IPS-15b (cell line): ENCODE results near the gene MCTP1.

ENCODE experiments used
- H3K27me3 ChIP-seq: one replicate; pipeline ENCODE4 v1.6.1; 2013; ENCODE audit warnings: low read length; ENCODE audit not compliant: control insufficient read depth, insufficient read depth
- H3K36me3 ChIP-seq: one replicate; pipeline ENCODE4 v1.6.1; 2013; ENCODE audit warnings: low read length; ENCODE audit not compliant: control insufficient read depth, insufficient read depth
- H3K4me1 ChIP-seq: one replicate; pipeline ENCODE4 v1.6.1; 2013; ENCODE audit warnings: mild to moderate bottlenecking, low read length; ENCODE audit not compliant: control insufficient read depth, insufficient read depth
- H3K4me3 ChIP-seq: one replicate; pipeline ENCODE4 v1.5.1; 2013; ENCODE audit warnings: low read depth, low read length
- H3K9ac ChIP-seq: one replicate; pipeline ENCODE4 v1.6.1; 2013; ENCODE audit warnings: low read depth, mild to moderate bottlenecking, low read length
- H3K9me3 ChIP-seq: one replicate; pipeline ENCODE4 v1.6.1; 2013; ENCODE audit warnings: mild to moderate bottlenecking, low read length; ENCODE audit not compliant: control insufficient read depth, insufficient read depth

The MCTP1 gene

DNA sequence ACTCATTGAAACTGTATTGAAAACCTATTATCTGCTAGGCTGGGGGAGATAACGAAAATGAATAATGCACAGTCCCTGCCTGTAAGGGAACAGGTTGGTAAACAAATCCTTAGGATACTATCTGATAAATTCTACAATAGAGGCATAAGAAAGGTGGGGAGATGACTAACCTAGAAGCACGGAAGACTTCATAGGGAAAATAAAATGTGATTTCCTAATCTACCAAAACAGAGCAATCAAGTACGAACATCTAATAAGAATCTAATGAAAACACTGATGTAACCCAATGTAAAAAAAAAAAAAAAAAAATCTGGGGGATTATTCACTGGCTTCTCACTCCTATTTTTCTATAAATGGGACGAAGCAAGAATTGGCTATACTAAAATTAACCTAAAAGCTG, 542.0 kb downstream of the MCTP1 start:
- no peaks in the 10 kb centered on the region for H3K27me3 ChIP-seq
- no peaks in the 10 kb centered on the region for H3K36me3 ChIP-seq

DNA sequence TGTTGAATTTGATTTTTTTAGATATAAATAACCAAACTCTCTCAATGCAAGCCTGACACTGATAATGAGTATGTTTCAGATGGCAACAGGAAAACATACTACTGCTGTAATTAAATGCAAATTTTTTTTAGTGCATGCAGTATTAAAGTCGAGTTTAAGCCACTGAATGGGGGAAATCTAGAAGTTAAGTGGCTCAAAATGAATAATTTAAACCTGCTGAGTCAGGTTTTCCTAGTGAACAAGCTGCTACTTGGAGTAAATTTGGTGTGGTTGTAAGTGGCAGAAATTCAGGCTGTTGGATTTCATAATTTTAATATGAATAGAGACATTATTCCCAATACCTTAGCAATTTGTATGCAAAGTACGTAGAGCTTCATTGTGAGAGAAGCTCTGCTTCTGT, 544.6 kb downstream of the MCTP1 start:
- Histone ChIP-seq H3K9me3 (no peaks in the 10 kb centered on the region), H3K4me3 (no peak overlapping the region), H3K9ac (no peak overlapping the region), H3K27me3 (no peaks in the 10 kb centered on the region), H3K4me1 (peaks cover 10% of the 10 kb centered on the region), H3K36me3 (no peaks in the 10 kb centered on the region)

More for the DNA sequence above, 542.0 kb downstream of the MCTP1 start:
- Histone ChIP-seq H3K9me3 (no peaks in the 10 kb centered on the region), H3K4me3 (no peak overlapping the region), H3K4me1 (peaks cover 10% of the 10 kb centered on the region), H3K9ac (no peak overlapping the region)

DNA sequence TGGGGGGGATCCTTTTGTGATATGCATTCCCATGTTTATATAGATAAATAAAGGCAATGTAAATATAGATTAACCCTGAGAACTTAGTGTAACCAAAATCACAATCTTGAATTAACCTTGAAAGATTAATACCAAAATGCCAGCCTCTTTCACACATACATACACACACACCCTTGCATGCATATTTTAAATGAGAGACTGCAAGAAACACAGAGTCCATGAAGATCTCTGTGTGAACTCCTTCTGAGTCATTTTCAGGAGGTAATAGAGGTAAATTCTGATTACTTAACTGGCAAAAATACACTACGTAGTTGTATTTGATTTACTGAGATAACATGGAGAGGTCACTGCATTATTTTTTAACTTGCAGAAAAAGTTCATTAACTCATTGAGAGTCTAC, 548.4 kb downstream of the MCTP1 start:
- H3K27me3 ChIP-seq: no peaks in the 10 kb centered on the region
- peaks cover 10% of the 10 kb centered on the region for H3K4me1 ChIP-seq

DNA sequence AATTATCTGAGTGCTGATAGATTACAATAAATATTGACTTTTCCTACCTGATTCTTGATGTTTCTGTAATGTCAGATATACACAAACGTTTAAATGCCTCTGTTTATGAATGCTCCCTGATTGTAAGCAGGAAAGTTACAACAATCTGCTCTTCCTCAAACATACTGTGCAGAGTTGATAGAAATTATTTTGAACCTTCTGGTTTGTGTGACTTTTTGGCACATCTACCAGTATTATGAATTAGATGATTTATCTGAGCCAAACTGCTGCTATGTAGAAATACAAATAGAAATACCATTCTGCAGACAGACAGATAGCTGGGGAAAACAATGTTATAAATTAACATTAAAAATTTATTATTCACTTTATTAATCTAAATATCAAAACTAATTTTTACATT, 553.4 kb downstream of the MCTP1 start:
- H3K9ac ChIP-seq: no peak overlapping the region
- H3K27me3 ChIP-seq: no peaks in the 10 kb centered on the region
- H3K36me3 ChIP-seq: no peaks in the 10 kb centered on the region
- H3K9me3 ChIP-seq: no peaks in the 10 kb centered on the region
- H3K4me3 ChIP-seq: no peak overlapping the region
- no peaks in the 10 kb centered on the region for H3K4me1 ChIP-seq

More for the DNA sequence above, 548.4 kb downstream of the MCTP1 start:
- no peak overlapping the region for H3K9ac ChIP-seq
- no peaks in the 10 kb centered on the region for H3K9me3 ChIP-seq
- H3K36me3 ChIP-seq: no peaks in the 10 kb centered on the region
- H3K4me3 ChIP-seq: no peak overlapping the region

DNA sequence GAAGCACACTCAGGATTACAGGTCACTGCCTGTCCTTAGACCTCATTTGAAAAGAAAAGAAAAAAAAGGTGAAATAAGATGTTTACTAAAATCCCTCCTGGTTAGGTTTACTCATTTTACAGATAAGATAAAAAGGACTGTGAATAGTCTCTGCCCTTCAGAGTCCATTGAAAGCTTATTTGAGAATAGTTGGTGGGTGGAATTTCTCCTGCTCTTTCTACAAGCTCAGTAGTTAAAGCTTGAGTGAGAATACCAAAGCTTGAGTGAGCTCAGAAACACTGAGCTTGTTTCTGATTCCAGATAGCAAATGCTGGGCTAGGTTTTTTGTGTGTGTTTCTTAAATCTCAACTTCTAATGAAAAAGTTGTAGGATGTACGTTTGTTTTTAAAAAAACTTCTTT, 559.8 kb downstream of the MCTP1 start:
- H3K27me3 ChIP-seq: no peaks in the 10 kb centered on the region
- H3K9ac ChIP-seq: no peak overlapping the region
- H3K4me1 ChIP-seq: peaks cover 2% of the 10 kb centered on the region
- H3K9me3 ChIP-seq: no peaks in the 10 kb centered on the region
- H3K4me3 ChIP-seq: no peak overlapping the region
- no peaks in the 10 kb centered on the region for H3K36me3 ChIP-seq

DNA sequence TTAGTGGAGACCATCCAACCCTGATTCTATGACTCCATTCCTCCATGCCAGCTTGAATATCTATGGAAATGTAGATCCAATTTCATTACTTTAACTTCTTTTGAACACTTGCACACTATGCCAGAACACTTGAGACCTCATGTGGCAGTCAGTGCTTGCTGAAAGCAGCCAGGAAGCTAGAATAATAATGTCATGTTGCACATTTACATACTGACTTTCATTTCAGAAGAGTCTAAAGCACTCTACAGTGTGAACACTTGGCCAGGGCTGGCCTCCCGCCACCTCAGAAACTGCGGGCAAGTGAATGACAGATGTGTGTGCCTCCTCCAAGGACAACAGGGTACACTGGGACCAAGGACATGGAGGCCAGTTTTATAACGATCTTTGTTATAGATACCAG, 569.1 kb downstream of the MCTP1 start:
- Histone ChIP-seq H3K4me3 (no peak overlapping the region), H3K9me3 (no peaks in the 10 kb centered on the region), H3K36me3 (no peaks in the 10 kb centered on the region), H3K9ac (no peak overlapping the region), H3K27me3 (no peaks in the 10 kb centered on the region), H3K4me1 (no peaks in the 10 kb centered on the region)

DNA sequence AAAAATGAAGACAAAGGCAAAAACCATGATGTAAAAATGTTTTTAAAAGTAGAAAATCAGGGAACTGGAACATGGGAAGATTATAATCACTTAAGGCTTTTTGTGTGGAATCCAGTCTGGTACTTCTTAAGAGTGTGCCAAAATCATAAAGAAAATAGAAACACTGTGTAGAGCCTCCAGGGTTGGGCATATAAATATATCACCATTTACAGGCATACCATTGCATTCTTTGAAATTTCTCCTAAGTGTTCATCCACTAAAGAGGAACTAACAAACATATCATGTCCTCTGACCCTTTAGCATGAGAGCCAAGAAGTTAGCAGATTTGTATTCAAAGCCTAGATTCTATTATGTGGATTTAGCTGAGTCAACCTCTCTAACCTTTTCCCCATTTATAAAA, 573.1 kb downstream of the MCTP1 start:
- no peaks in the 10 kb centered on the region for H3K4me1 ChIP-seq

DNA sequence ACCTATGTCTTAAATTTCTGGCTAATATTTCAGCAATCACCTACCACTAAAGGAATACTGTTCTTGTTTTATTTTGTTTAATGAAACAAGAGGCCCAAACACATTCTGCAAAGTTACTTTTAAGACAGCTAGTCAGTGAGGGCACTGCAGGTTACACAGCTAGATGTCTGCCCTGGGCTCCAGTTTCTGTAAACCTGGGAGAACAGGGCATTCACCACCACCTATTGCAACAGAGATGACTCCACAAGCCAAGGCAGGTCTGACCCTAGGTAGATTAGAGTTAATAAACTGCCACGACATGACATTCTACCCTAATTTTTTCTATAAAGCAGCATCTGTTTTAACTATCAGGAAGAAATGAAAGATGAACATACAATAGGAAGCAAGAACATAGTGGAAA, 575.6 kb downstream of the MCTP1 start:
- Histone ChIP-seq H3K4me3 (no peak overlapping the region), H3K9me3 (no peaks in the 10 kb centered on the region), H3K36me3 (no peaks in the 10 kb centered on the region)

More for the DNA sequence above, 573.1 kb downstream of the MCTP1 start:
- Histone ChIP-seq H3K4me3 (no peak overlapping the region), H3K9ac (no peak overlapping the region), H3K36me3 (no peaks in the 10 kb centered on the region), H3K27me3 (no peaks in the 10 kb centered on the region), H3K9me3 (no peaks in the 10 kb centered on the region)

DNA sequence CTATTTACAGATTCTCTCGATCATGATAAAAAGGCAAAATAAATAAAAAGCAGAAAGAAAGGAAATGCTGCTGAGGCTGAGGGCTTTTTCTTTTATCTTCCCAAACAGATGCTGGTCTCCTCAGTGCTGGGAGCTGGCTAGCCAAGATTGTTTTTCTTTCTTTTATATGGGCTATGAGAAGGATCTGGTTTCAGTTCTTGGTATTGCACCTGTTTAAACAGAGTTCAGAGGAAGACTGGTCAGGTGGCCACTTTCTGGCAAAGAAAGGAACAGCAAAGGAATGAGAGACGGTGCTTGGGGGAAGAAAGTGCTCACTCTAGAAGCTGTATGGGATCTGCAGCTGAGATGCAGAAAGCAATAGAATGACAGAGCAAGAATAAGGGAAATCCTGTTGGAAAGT, 577.5 kb downstream of the MCTP1 start:
- Histone ChIP-seq H3K9me3 (no peaks in the 10 kb centered on the region), H3K9ac (no peak overlapping the region), H3K27me3 (no peaks in the 10 kb centered on the region), H3K36me3 (no peaks in the 10 kb centered on the region), H3K4me1 (no peaks in the 10 kb centered on the region), H3K4me3 (no peak overlapping the region)

More for the DNA sequence above, 575.6 kb downstream of the MCTP1 start:
- Histone ChIP-seq H3K4me1 (no peaks in the 10 kb centered on the region), H3K27me3 (no peaks in the 10 kb centered on the region), H3K9ac (no peak overlapping the region)

DNA sequence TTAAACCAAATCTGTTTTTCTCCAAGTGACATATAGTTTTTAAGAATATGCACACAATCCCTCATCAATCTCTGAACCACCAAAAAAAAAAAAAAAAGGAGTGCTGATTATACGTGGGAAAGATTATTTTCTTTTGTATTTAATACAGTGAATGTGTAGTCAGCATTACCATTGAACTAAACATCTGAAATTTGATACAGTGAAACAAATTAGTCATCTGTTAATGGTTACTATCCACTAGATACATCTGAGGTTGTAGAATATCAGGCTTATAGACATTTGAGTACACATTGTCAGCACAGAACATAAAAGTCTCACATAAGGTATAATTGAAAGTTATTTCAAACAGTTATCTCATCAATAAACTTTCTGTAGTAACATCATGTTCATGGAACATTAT, 579.5 kb downstream of the MCTP1 start:
- Histone ChIP-seq H3K36me3 (no peaks in the 10 kb centered on the region), H3K4me3 (no peak overlapping the region), H3K9ac (no peak overlapping the region), H3K27me3 (no peaks in the 10 kb centered on the region), H3K4me1 (no peaks in the 10 kb centered on the region), H3K9me3 (no peaks in the 10 kb centered on the region)

DNA sequence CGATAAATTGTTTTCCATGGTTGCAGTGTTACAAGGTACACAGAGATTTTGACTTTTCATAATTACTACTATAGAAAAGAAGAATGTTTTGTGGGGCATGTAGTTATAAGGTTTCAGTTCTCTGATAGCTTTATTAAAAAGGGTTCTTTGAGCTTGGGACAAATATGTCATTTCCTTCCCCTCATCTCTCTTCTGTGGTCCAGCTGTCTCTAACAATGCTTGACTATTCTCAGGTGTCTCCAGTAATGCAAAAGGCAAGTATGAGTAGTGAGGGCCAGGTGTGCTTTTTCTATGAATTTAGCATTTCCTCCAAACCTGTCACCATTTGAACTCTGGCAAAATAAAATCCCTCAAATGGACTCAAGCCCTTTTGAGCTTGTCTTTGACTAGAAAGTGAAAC, 582.2 kb downstream of the MCTP1 start:
- Histone ChIP-seq H3K4me3 (no peak overlapping the region), H3K4me1 (no peaks in the 10 kb centered on the region), H3K36me3 (no peaks in the 10 kb centered on the region), H3K9ac (no peak overlapping the region), H3K9me3 (no peaks in the 10 kb centered on the region), H3K27me3 (no peaks in the 10 kb centered on the region)

DNA sequence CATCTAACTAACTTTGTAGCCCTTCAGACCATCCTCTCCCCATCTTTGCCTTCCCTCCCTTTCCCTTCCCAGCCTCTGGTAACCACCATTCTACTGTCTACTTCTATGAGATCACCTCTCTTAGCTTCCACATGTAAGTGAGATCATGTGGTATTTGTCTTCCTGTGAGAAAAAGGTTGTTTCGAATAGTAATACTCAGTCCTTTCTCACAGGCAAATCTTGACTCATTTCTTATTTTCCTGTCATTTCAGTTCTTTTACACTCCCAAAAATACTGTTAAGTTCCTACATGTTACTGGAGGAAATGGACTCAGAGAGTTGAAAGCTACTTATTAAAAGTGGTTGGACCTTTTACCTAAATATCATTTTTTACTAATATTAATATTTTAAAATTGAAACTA, 584.3 kb downstream of the MCTP1 start:
- no peaks in the 10 kb centered on the region for H3K4me1 ChIP-seq
- no peak overlapping the region for H3K4me3 ChIP-seq
- no peaks in the 10 kb centered on the region for H3K9me3 ChIP-seq
- H3K27me3 ChIP-seq: no peaks in the 10 kb centered on the region
- H3K9ac ChIP-seq: no peak overlapping the region
- no peaks in the 10 kb centered on the region for H3K36me3 ChIP-seq

DNA sequence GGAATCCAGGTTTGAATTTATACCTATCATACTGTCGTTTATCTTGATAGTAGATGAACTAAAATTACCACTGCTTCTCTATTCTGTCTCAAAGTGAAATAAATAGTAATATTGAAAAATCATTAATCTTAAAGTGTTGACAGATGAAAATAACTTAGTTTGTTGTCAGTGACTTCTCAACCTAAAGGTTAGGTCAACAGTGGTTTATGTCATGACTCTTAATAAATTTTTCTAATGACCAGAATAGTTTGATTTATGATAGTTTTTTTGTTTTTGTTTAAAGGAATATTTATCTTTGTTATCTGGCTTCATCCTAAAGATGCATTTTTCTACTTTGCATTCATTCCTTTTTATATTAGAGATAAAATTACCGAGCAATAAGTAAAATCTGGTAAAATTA, 585.3 kb downstream of the MCTP1 start:
- Histone ChIP-seq H3K36me3 (no peaks in the 10 kb centered on the region), H3K27me3 (no peaks in the 10 kb centered on the region), H3K4me1 (no peaks in the 10 kb centered on the region), H3K9me3 (no peaks in the 10 kb centered on the region), H3K4me3 (no peak overlapping the region), H3K9ac (no peak overlapping the region)
